Keratinocyte (primary cell): Measurements from ENCODE around the gene SLC25A1. TPM values are rescaled to one million over a fixed set of nuclear protein-coding genes. Genes with fewer than 3 reads are reported as not detected.

ENCODE experiments used
- DNase-seq: peaks from one replicate; pipeline ENCODE4 v3.0.0-alpha.2; 2011; ENCODE audit warnings: low read depth, missing footprints, low spot score
- FAIRE-seq: peaks from 2 replicates; lab custom pipeline; 2011; peaks lifted over from hg19 to GRCh38; lab: Jason Lieb, UNC
- H2AFZ ChIP-seq: 2 replicates; pipeline ENCODE4 v1.6.0; 2012; ENCODE audit warnings: low read length, control low read depth, inconsistent platforms; ENCODE audit not compliant: control insufficient read depth
- H3K27ac ChIP-seq: 2 replicates; pipeline ENCODE4 v1.5.1; 2011; ENCODE audit warnings: low read length; ENCODE audit not compliant: control insufficient read depth, insufficient read depth
- H3K27me3 ChIP-seq: 3 replicates; pipeline ENCODE4 v1.6.0; 2011; ENCODE audit warnings: low read length; ENCODE audit not compliant: control insufficient read depth, insufficient read depth; ENCODE audit errors: extremely low read depth
- H3K36me3 ChIP-seq, 2 experiments: 2 replicates in 1 of 2; 3 replicates in 1 of 2; pipeline ENCODE4 v1.5.1; 2011; ENCODE audit warnings: low read length in 2 of 2, mild to moderate bottlenecking in 1 of 2; ENCODE audit not compliant: control insufficient read depth in 2 of 2, insufficient read depth in 2 of 2; ENCODE audit errors: extremely low read depth in 1 of 2
- H3K4me1 ChIP-seq: 3 replicates; pipeline ENCODE4 v1.5.1; 2011; ENCODE audit warnings: low read length; ENCODE audit not compliant: control insufficient read depth, insufficient read depth; ENCODE audit errors: extremely low read depth
- H3K4me2 ChIP-seq: 3 replicates; pipeline ENCODE4 v1.6.0; 2011; ENCODE audit warnings: low read depth, low read length; ENCODE audit not compliant: control insufficient read depth, insufficient read depth; ENCODE audit errors: extremely low read depth
- H3K4me3 ChIP-seq, 3 experiments: fragments of 200-600 bp in 1 of 3; sonication (generic) in 1 of 3; 2 replicates in 2 of 3; 3 replicates in 1 of 3; pipeline ENCODE4 v1.5.1; 2011 to 2016; ENCODE audit warnings: low read length in 3 of 3, mild to moderate bottlenecking in 3 of 3, control low read depth in 2 of 3, inconsistent platforms in 1 of 3, low read depth in 1 of 3, mixed read lengths in 1 of 3, mixed run types in 1 of 3, moderate library complexity in 1 of 3; ENCODE audit not compliant: control insufficient read depth in 2 of 3, insufficient read depth in 2 of 3; ENCODE audit errors: extremely low read depth in 1 of 3
- H3K79me2 ChIP-seq: 2 replicates; pipeline ENCODE4 v1.6.0; 2012; ENCODE audit warnings: low read length; ENCODE audit not compliant: control insufficient read depth, insufficient read depth
- H3K9ac ChIP-seq: 3 replicates; pipeline ENCODE4 v1.6.0; 2011; ENCODE audit warnings: low read length; ENCODE audit not compliant: control insufficient read depth, insufficient read depth; ENCODE audit errors: extremely low read depth
- H3K9me1 ChIP-seq: 3 replicates; pipeline ENCODE4 v1.6.0; 2011; ENCODE audit warnings: low read length; ENCODE audit not compliant: control insufficient read depth, insufficient read depth; ENCODE audit errors: extremely low read depth
- H3K9me3 ChIP-seq: 2 replicates; pipeline ENCODE4 v1.5.1; 2012; ENCODE audit warnings: low read depth, low read length; ENCODE audit not compliant: control insufficient read depth
- H4K20me1 ChIP-seq: 3 replicates; pipeline ENCODE4 v1.6.0; 2011; ENCODE audit warnings: low read length; ENCODE audit not compliant: control insufficient read depth, insufficient read depth; ENCODE audit errors: extremely low read depth
- EZH2 ChIP-seq: IDR thresholded peaks from one replicate; pipeline ENCODE4 v1.6.1; 2012; ENCODE audit warnings: inconsistent platforms, mild to moderate bottlenecking, low read length, moderate library complexity
- dilution Hi-C: fragments of 300-500 bp; cut with MboI; formaldehyde crosslinking; loops from one replicate; pipeline ENCODE4 v1.7.0; 2020; ENCODE audit warnings: low sequenced_read_pairs; ENCODE audit not compliant: extremely low pct_ligation_motif_present
- polyA plus RNA-seq, 5 experiments: library from polyadenylated mRNA; depleted of rRNA in 3 of 5; stranded (reverse) in 3 of 5; stranded (forward) in 1 of 5; unstranded in 1 of 5; fragments of >200 nt; gene quantifications; 1 replicate in 1 of 5; 2 replicates in 3 of 5; 3 replicates in 1 of 5; pipeline versions ENCODE4 v1.2.1 to v1.2.3, GENCODE V29; 2011 to 2012; ENCODE audit warnings: missing spikeins in 2 of 5, low read depth in 1 of 5, low replicate concordance in 1 of 5
- TF ChIP-seq, protein P1 (sequence below), 3 experiments: IDR thresholded peaks in 1 of 3; conservative IDR thresholded peaks in 1 of 3; optimal IDR thresholded peaks in 1 of 3; 2 replicates in 2 of 3; 3 replicates in 1 of 3; pipeline versions ENCODE3 to v1.5.1; 2011; ENCODE audit warnings: low read length in 3 of 3, mild to moderate bottlenecking in 3 of 3, moderate library complexity in 2 of 3, control low read depth in 1 of 3, inconsistent platforms in 1 of 3; ENCODE audit not compliant: insufficient read depth in 2 of 3; ENCODE audit errors: extremely low read depth in 1 of 3

SLC25A1 gene
- polyA plus RNA-seq, 1 donor (not counting 4 experiments of a cell fraction or from before 2014, with no cell fraction given), result 27.7 TPM

DNA sequence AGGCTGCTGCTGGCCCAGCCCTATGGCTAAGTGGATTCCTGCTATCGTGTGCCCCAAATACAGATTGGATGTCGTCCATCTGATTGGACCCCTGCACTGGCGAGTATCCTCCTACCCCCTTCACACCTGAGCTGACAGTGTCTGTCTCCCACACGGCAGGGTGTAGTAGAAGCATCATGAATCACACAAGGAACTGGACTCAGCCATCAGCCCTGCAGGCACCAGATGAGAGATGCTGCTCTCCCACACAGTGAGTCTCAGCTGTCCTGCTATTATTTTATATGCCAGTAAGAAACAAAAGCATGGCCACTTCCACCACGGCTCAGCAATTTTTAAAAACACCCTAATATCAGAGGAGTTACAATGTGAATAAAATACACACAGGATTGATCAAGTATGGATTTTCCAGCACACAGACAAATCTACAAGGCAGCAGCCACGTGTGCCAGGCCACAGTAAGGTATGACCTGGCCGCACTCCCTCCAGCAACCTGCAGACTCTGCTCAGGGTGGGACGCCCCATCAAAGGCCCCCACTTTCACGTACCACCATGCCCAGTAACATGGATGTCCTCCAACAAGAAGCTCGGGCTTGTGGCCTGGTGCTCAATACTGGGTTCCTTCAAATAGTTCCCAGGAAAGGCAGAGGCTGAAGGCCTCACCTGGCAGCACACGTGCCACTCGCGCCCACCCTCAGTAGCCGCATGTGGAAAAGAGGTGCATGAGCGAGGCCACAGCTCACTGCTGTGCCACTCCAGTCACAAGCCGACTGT is 16.4 kb upstream of the SLC25A1 start:
- TF ChIP-seq, protein P1, sequence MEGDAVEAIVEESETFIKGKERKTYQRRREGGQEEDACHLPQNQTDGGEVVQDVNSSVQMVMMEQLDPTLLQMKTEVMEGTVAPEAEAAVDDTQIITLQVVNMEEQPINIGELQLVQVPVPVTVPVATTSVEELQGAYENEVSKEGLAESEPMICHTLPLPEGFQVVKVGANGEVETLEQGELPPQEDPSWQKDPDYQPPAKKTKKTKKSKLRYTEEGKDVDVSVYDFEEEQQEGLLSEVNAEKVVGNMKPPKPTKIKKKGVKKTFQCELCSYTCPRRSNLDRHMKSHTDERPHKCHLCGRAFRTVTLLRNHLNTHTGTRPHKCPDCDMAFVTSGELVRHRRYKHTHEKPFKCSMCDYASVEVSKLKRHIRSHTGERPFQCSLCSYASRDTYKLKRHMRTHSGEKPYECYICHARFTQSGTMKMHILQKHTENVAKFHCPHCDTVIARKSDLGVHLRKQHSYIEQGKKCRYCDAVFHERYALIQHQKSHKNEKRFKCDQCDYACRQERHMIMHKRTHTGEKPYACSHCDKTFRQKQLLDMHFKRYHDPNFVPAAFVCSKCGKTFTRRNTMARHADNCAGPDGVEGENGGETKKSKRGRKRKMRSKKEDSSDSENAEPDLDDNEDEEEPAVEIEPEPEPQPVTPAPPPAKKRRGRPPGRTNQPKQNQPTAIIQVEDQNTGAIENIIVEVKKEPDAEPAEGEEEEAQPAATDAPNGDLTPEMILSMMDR (optimal IDR thresholded peaks at IDR 0.05 in 1 of 3, IDR thresholded peaks at IDR 0.05 in 1 of 3, conservative IDR thresholded peaks at IDR 0.05 in 1 of 3; ENCODE audit: extremely low read depth in 1 of 3, insufficient read depth in 2 of 3, low read length in 3 of 3), result no peak
- TF ChIP-seq EZH2, result no peak
- Histone ChIP-seq H3K9me1 (no peaks in the 10 kb centered on the region), H3K4me3 (no peak overlapping the region), H4K20me1 (no peaks in the 10 kb centered on the region), H3K27me3 (no peaks in the 10 kb centered on the region), H3K36me3 (peaks cover 18 to 22% of the 10 kb centered on the region in 2 experiments), H2AFZ (no peak overlapping the region), H3K9ac (no peak overlapping the region), H3K4me2 (no peak overlapping the region), H3K4me1 (no peaks in the 10 kb centered on the region), H3K27ac (no peak overlapping the region), H3K79me2 (no peaks in the 10 kb centered on the region), H3K9me3 (no peaks in the 10 kb centered on the region)
- dilution Hi-C loops, result no loop called here
- FAIRE-seq (no peak), DNase-seq (no peak)

GRCh38 chr22:19193879-19194278 is 15.3 kb upstream of the SLC25A1 start:
- Histone ChIP-seq H3K27ac (no peak overlapping the region), H3K9me1 (no peaks in the 10 kb centered on the region), H3K4me2 (no peak overlapping the region), H3K79me2 (no peaks in the 10 kb centered on the region), H3K36me3 (peaks cover 11 to 20% of the 10 kb centered on the region in 2 experiments), H3K4me1 (no peaks in the 10 kb centered on the region), H3K9ac (no peak overlapping the region), H3K9me3 (no peaks in the 10 kb centered on the region), H3K4me3 (no peak overlapping the region), H3K27me3 (no peaks in the 10 kb centered on the region), H4K20me1 (no peaks in the 10 kb centered on the region), H2AFZ (no peak overlapping the region)
- TF ChIP-seq, protein P1 (optimal IDR thresholded peaks at IDR 0.05 in 1 of 3, IDR thresholded peaks at IDR 0.05 in 1 of 3, conservative IDR thresholded peaks at IDR 0.05 in 1 of 3; ENCODE audit: extremely low read depth in 1 of 3, insufficient read depth in 2 of 3, low read length in 3 of 3), result no peak
- DNase-seq (no peak), FAIRE-seq (no peak)
- dilution Hi-C loops, result no loop called here
